ENCODE data around the gene ANKRD1. TPM values are rescaled to one million over a fixed set of nuclear protein-coding genes. Genes with fewer than 3 reads are reported as not detected.

ANKRD1 gene
- total RNA-seq, 4 donors from 2014 or later = 0.83 TPM; not detected in 3

DNA sequence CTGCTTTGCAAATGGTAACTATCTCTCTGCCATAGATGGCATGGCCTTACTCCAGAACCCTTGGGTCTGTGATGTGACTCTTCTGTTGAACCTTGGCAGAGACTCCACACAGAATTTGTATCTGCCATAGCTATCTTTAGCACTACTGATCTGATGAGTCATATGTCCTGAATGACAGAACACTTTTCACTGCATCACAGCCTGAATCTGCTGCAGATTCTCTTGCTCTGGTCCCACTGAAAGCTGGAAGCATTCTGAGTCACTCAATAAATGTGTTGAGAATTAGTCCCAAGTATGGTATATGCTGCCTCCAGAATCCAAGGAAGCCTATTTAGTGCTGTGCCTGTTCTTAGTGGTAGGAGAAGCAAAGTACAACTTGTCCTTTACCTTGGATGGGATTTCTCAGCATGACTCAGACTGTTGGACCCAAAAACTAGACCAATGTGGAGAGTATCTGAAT is 39.5 kb upstream of the ANKRD1 start:
- Histone ChIP-seq H3K4me1 (peaks cover 0 to 14% (median 6%) of the 10 kb centered on the region in 4 donors), H3K36me3 (no peaks in the 10 kb centered on the region), H3K9me3 (no peaks in the 10 kb centered on the region), H3K4me3 (no peak overlapping the region), H3K27ac (replicated peaks in 1 of 4) (no peak overlapping the region), H3K27me3 (no peaks in the 10 kb centered on the region)
- TF ChIP-seq, protein P1, sequence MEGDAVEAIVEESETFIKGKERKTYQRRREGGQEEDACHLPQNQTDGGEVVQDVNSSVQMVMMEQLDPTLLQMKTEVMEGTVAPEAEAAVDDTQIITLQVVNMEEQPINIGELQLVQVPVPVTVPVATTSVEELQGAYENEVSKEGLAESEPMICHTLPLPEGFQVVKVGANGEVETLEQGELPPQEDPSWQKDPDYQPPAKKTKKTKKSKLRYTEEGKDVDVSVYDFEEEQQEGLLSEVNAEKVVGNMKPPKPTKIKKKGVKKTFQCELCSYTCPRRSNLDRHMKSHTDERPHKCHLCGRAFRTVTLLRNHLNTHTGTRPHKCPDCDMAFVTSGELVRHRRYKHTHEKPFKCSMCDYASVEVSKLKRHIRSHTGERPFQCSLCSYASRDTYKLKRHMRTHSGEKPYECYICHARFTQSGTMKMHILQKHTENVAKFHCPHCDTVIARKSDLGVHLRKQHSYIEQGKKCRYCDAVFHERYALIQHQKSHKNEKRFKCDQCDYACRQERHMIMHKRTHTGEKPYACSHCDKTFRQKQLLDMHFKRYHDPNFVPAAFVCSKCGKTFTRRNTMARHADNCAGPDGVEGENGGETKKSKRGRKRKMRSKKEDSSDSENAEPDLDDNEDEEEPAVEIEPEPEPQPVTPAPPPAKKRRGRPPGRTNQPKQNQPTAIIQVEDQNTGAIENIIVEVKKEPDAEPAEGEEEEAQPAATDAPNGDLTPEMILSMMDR (IDR thresholded peaks at IDR 0.05) = no peak
- peak in 1 of 2 donors; percentile 25 for TF ChIP-seq POLR2AphosphoS5 (IDR thresholded peaks at IDR 0.05)
- DNase-seq (ENCODE audit: extremely low spot score) = peak; percentile 68
- intact Hi-C loops (cut with DNase I) = no loop called here

DNA sequence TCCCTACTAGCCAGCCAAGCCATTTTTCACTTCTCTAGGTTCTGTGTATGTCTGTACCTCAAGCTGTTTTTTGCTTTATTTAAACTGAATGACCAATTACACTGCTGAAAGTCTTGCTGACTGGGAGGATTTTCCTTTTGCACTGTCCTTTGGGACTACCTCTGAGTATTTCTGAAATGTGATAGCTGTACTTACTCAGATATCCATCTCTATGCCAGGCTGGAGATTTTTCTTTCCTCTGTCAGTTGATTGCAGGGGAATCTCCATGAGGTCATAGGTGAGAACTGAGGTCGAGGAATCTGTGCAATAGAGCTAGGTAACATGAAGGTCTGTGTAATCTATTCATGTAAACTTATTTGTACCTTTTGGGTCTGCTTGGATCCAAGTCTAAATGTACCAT is 38.9 kb upstream of the ANKRD1 start:
- Histone ChIP-seq H3K27me3 (no peaks in the 10 kb centered on the region), H3K4me1 (peaks cover 0 to 13% (median 5%) of the 10 kb centered on the region in 4 donors), H3K9me3 (no peaks in the 10 kb centered on the region), H3K27ac (replicated peaks in 1 of 4) (no peak overlapping the region), H3K36me3 (no peaks in the 10 kb centered on the region), H3K4me3 (no peak overlapping the region)
- 56% methylated on average over 1 of the region's 1 CpG for WGBS
- intact Hi-C loops (cut with DNase I) = no loop called here
- TF ChIP-seq EP300 (IDR thresholded peaks at IDR 0.05) (no peak), POLR2AphosphoS5 (IDR thresholded peaks at IDR 0.05) (no peak), POLR2A (IDR thresholded peaks at IDR 0.05; ENCODE audit: low read depth) (no peak)
- TF ChIP-seq, protein P1 (IDR thresholded peaks at IDR 0.05) = no peak
- DNase-seq (ENCODE audit: extremely low spot score) = peak; percentile 21

DNA sequence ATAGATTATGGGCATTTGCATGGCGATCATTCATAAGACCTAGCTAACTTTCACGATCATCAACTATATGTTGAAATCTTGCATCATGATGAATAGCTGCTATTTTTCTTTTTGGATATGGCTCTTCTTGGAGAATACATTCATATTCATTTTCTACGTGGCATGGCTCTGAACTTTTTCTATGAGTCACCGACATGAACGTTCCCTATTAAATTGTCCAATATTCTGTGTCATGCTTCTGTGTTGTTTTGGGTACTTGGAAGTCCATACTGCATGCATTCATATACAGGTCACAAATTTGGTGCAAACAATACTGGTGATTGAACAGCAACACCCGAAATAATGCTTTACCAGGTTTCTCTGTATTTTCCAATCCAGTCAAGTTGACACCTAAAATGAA is 37.9 kb upstream of the ANKRD1 start:
- WGBS = 93% methylated on average over 6 of the region's 6 CpGs
- Histone ChIP-seq H3K4me1 (peaks cover 0 to 7% (median 2%) of the 10 kb centered on the region in 4 donors), H3K9me3 (no peaks in the 10 kb centered on the region), H3K27ac (replicated peaks in 1 of 4) (no peak overlapping the region), H3K4me3 (no peak overlapping the region), H3K27me3 (no peaks in the 10 kb centered on the region), H3K36me3 (no peaks in the 10 kb centered on the region)
- TF ChIP-seq, protein P1 (IDR thresholded peaks at IDR 0.05) = no peak
- TF ChIP-seq POLR2A (IDR thresholded peaks at IDR 0.05; ENCODE audit: low read depth) = no peak
- no peak for TF ChIP-seq EP300 (IDR thresholded peaks at IDR 0.05)
- no peak for TF ChIP-seq POLR2AphosphoS5 (IDR thresholded peaks at IDR 0.05)
- intact Hi-C loops (cut with DNase I) = no loop called here
- no peak for DNase-seq (ENCODE audit: extremely low spot score)

DNA sequence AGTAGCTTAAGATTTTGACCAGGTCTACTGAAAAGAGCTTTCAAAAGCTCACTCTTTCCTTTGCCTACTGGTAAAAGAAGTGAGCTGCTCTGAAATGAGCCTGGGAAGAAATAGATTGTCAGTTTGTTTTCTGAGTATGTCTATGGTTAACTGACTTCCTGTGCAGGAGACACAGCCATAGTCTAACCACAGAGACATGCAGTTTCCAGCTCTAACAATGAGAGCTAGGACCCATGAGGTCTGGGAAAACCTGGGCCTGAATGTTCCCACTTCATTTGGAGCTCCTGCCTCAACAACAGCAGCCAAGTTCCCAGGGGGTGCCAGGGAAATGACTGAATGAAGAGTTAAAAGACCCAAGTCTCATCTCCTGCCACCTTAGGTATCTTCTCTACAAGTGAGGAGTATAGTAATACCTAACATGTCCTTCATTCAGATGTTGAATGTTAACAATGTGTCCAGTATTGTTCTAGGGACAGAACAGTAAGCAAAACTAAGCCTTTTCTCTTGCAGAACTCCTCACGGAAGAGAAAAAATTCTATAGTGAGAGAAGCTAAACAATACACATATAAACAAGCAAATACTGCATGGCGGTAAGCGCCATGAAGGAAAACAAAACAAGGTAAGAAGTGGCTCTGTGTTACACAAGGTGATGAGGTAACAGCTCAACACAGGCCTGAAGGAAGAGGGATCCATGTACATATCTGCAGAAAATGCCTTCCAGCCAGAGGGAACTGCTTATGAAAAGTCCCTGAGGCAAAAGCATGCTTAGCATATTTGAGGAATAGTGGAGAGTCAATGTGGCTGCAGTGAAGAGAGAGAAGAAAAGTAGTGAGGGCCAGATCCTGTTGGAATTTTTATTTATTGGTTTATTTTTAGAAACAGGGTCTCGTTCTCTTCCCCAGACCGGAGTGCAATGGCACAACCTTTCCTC is 26.4 kb upstream of the ANKRD1 start:
- Histone ChIP-seq H3K36me3 (no peaks in the 10 kb centered on the region), H3K27ac (replicated peaks in 1 of 4) (no peak overlapping the region), H3K4me1 (no peaks in the 10 kb centered on the region), H3K9me3 (peaks cover 0 to 7% (median 0%) of the 10 kb centered on the region in 4 donors), H3K27me3 (no peaks in the 10 kb centered on the region), H3K4me3 (no peak overlapping the region)
- 79% methylated on average over 5 of the region's 5 CpGs for WGBS
- TF ChIP-seq, protein P1 (IDR thresholded peaks at IDR 0.05) = no peak
- TF ChIP-seq EP300 (IDR thresholded peaks at IDR 0.05) (no peak), POLR2AphosphoS5 (IDR thresholded peaks at IDR 0.05) (no peak), POLR2A (IDR thresholded peaks at IDR 0.05; ENCODE audit: low read depth) (no peak)
- DNase-seq (ENCODE audit: extremely low spot score) = peak; percentile 47
- intact Hi-C loops (cut with DNase I) = no loop called here
